Karpas-422 (cell line): ENCODE measurements around the gene CCDC187. TPM values are rescaled to one million over a fixed set of nuclear protein-coding genes. Genes with fewer than 3 reads are reported as not detected.

ENCODE experiments used
- DNase-seq: peaks from one replicate; pipeline ENCODE4 v3.0.0-alpha.2; 2015
- H2AFZ ChIP-seq: fragments of 200-600 bp; sonication (generic); 2 replicates; pipeline ENCODE4 v1.6.1; 2014; ENCODE audit warnings: antibody characterized with exemption, low read length, mixed read lengths
- H3K27ac ChIP-seq: fragments of 200-600 bp; sonication (generic); 2 replicates; pipeline ENCODE4 v1.5.1; 2014; ENCODE audit warnings: mild to moderate bottlenecking, low read length, moderate library complexity
- H3K27me3 ChIP-seq: fragments of 200-600 bp; sonication (generic); 2 replicates; pipeline ENCODE4 v1.6.1; 2014; ENCODE audit warnings: low read length, mixed read lengths
- H3K36me3 ChIP-seq: fragments of 200-600 bp; sonication (generic); 2 replicates; pipeline ENCODE4 v1.6.1; 2014; ENCODE audit warnings: low read length, mixed read lengths; ENCODE audit not compliant: insufficient read depth
- H3K4me1 ChIP-seq: fragments of 200-600 bp; sonication (generic); 2 replicates; pipeline ENCODE4 v1.6.1; 2014; ENCODE audit warnings: mild to moderate bottlenecking, low read length, mixed read lengths
- H3K4me2 ChIP-seq: fragments of 200-600 bp; sonication (generic); 2 replicates; pipeline ENCODE4 v1.6.1; 2014; ENCODE audit warnings: low read length, low read depth, mild to moderate bottlenecking; ENCODE audit not compliant: poor library complexity, severe bottlenecking
- H3K4me3 ChIP-seq: fragments of 200-600 bp; sonication (generic); 2 replicates; pipeline ENCODE4 v1.5.1; 2014; ENCODE audit warnings: mild to moderate bottlenecking, antibody characterized with exemption, low read length, mixed read lengths
- H3K79me2 ChIP-seq: fragments of 200-600 bp; sonication (generic); 2 replicates; pipeline ENCODE4 v1.6.1; 2014; ENCODE audit warnings: mild to moderate bottlenecking, low read length, mixed read lengths
- H3K9ac ChIP-seq: fragments of 200-600 bp; sonication (generic); 2 replicates; pipeline ENCODE4 v1.6.0; 2014; ENCODE audit warnings: low read length
- H3K9me2 ChIP-seq: fragments of 200-600 bp; sonication (generic), shearing (Covaris generic); replicated peaks from 2 replicates; pipeline ENCODE4 v1.6.0; 2014; ENCODE audit warnings: mild to moderate bottlenecking, low read length, moderate library complexity; ENCODE audit not compliant: insufficient read depth
- H3K9me3 ChIP-seq: fragments of 300-700, 200-600 bp; sonication (generic); 2 replicates; pipeline ENCODE4 v1.6.1; 2014; ENCODE audit warnings: low read length, mixed read lengths
- H4K20me1 ChIP-seq: fragments of 200-600 bp; sonication (generic); 2 replicates; pipeline ENCODE4 v1.6.1; 2014; ENCODE audit warnings: mild to moderate bottlenecking, antibody characterized with exemption, low read length, low read depth; ENCODE audit not compliant: insufficient read depth
- total RNA-seq: library from RNA; depleted of rRNA; stranded (reverse); fragments of >200 nt; shearing (Covaris generic); gene quantifications from 2 replicates; pipeline ENCODE4 v1.2.3, GENCODE V29; 2014; ENCODE audit warnings: low replicate concordance

Gene CCDC187
- total RNA-seq, 1 experiment from 2014 or later = 0.34 TPM

GRCh38 chr9:136286987-136287379, 16.9 kb downstream of the CCDC187 start:
- no peak overlapping the region for H3K9ac ChIP-seq
- H3K27me3 ChIP-seq = no peaks in the 10 kb centered on the region
- H3K9me3 ChIP-seq = no peaks in the 10 kb centered on the region
- H2AFZ ChIP-seq = no peak overlapping the region
- H3K4me3 ChIP-seq = no peak overlapping the region
- no peak for DNase-seq
- peaks cover 30% of the 10 kb centered on the region for H3K4me1 ChIP-seq
- H4K20me1 ChIP-seq = no peaks in the 10 kb centered on the region; the same call in 1 of the 2 replicates
- H3K4me2 ChIP-seq = no peak overlapping the region
- no peaks in the 10 kb centered on the region for H3K79me2 ChIP-seq
- H3K9me2 ChIP-seq = no peaks in the 10 kb centered on the region
- no peaks in the 10 kb centered on the region for H3K36me3 ChIP-seq
- no peak overlapping the region for H3K27ac ChIP-seq

- Histone ChIP-seq H3K9me2 (no peaks in the 10 kb centered on the region), H3K4me3 (no peak overlapping the region), H3K9ac (no peak overlapping the region), H3K27ac (no peak overlapping the region), H4K20me1 (no peaks in the 10 kb centered on the region; the same call in 1 of the 2 replicates), H3K9me3 (no peaks in the 10 kb centered on the region), H2AFZ (no peak overlapping the region), H3K79me2 (no peaks in the 10 kb centered on the region), H3K27me3 (no peaks in the 10 kb centered on the region), H3K4me1 (peaks cover 33% of the 10 kb centered on the region), H3K4me2 (no peak overlapping the region), H3K36me3 (no peaks in the 10 kb centered on the region)
- DNase-seq = no peak
Measured at GRCh38 chr9:136286359-136286986, 17.4 kb downstream of the CCDC187 start.

- Histone ChIP-seq H3K9me3 (no peaks in the 10 kb centered on the region), H2AFZ (no peak overlapping the region), H3K4me3 (no peak overlapping the region), H3K79me2 (no peaks in the 10 kb centered on the region), H3K36me3 (no peaks in the 10 kb centered on the region), H3K9ac (no peak overlapping the region), H4K20me1 (no peaks in the 10 kb centered on the region; the same call in 1 of the 2 replicates), H3K27me3 (no peaks in the 10 kb centered on the region), H3K4me1 (peaks cover 33% of the 10 kb centered on the region), H3K4me2 (no peak overlapping the region), H3K27ac (no peak overlapping the region), H3K9me2 (no peaks in the 10 kb centered on the region)
- no peak for DNase-seq
Measured at GRCh38 chr9:136285501-136286358, 18.2 kb downstream of the CCDC187 start.

- H3K9me3 ChIP-seq = no peaks in the 10 kb centered on the region
- no peaks in the 10 kb centered on the region for H3K27me3 ChIP-seq
- H3K9ac ChIP-seq = no peak overlapping the region
Measured at GRCh38 chr9:136284951-136285350, 18.9 kb downstream of the CCDC187 start.

GRCh38 chr9:136284311-136284710, 19.6 kb downstream of the CCDC187 start:
- H3K9ac ChIP-seq = 0 out of 2 replicates have a peak overlapping the region, but pooled peaks have one; percentile 36
- H3K27me3 ChIP-seq = no peaks in the 10 kb centered on the region
- no peaks in the 10 kb centered on the region; the same call in 1 of the 2 replicates for H4K20me1 ChIP-seq
- DNase-seq = no peak
- H3K9me3 ChIP-seq = no peaks in the 10 kb centered on the region
- H3K4me1 ChIP-seq = peaks cover 28% of the 10 kb centered on the region
- H3K4me3 ChIP-seq = no peak overlapping the region
- no peaks in the 10 kb centered on the region for H3K36me3 ChIP-seq
- H2AFZ ChIP-seq = no peak overlapping the region
- no peak overlapping the region for H3K27ac ChIP-seq
- H3K79me2 ChIP-seq = no peaks in the 10 kb centered on the region
- no peaks in the 10 kb centered on the region for H3K9me2 ChIP-seq
- H3K4me2 ChIP-seq = no peak overlapping the region

More at GRCh38 chr9:136284951-136285350, 18.9 kb downstream of the CCDC187 start:
- no peak overlapping the region for H3K4me3 ChIP-seq
- no peak overlapping the region for H3K4me2 ChIP-seq
- H4K20me1 ChIP-seq = no peaks in the 10 kb centered on the region; the same call in 1 of the 2 replicates
- peaks cover 31% of the 10 kb centered on the region for H3K4me1 ChIP-seq
- no peaks in the 10 kb centered on the region for H3K36me3 ChIP-seq
- H3K79me2 ChIP-seq = no peaks in the 10 kb centered on the region
- no peak for DNase-seq
- no peak overlapping the region for H3K27ac ChIP-seq
- no peaks in the 10 kb centered on the region for H3K9me2 ChIP-seq
- no peak overlapping the region for H2AFZ ChIP-seq

- Histone ChIP-seq H3K4me3 (peak overlapping the region; percentile 40; the same call in 1 of the 2 replicates), H3K79me2 (no peaks in the 10 kb centered on the region), H3K36me3 (no peaks in the 10 kb centered on the region), H3K9me2 (no peaks in the 10 kb centered on the region), H4K20me1 (no peaks in the 10 kb centered on the region; the same call in 1 of the 2 replicates), H3K27ac (no peak overlapping the region), H3K27me3 (no peaks in the 10 kb centered on the region), H3K9ac (peak overlapping the region; percentile 39), H2AFZ (no peak overlapping the region), H3K9me3 (no peaks in the 10 kb centered on the region), H3K4me2 (peak overlapping the region; percentile 76), H3K4me1 (peaks cover 26% of the 10 kb centered on the region)
- peak; percentile 94 for DNase-seq
Measured at GRCh38 chr9:136283291-136284235, 20.3 kb downstream of the CCDC187 start.

GRCh38 chr9:136282272-136282861, 21.5 kb downstream of the CCDC187 start:
- Histone ChIP-seq H3K36me3 (no peaks in the 10 kb centered on the region), H3K27me3 (no peaks in the 10 kb centered on the region), H3K9me2 (no peaks in the 10 kb centered on the region), H2AFZ (no peak overlapping the region), H3K4me3 (no peak overlapping the region), H3K9me3 (no peaks in the 10 kb centered on the region), H3K79me2 (no peaks in the 10 kb centered on the region), H3K9ac (no peak overlapping the region), H4K20me1 (peaks cover 4% of the 10 kb centered on the region; the same call in 1 of the 2 replicates), H3K4me1 (peaks cover 25% of the 10 kb centered on the region), H3K4me2 (no peak overlapping the region), H3K27ac (no peak overlapping the region)
- peak; percentile 64 for DNase-seq
